HepG2 (cell line): ENCODE data around the gene TPCN2. TPM values are rescaled to one million over a fixed set of nuclear protein-coding genes. Genes with fewer than 3 reads are reported as not detected.
A peak's percentile ranks its signal among the peaks of the same experiment; 100 is the strongest.

Source experiments
- DPF2 ChIP-seq: sonication (generic); formaldehyde crosslinking; IDR thresholded peaks from 2 replicates; pipeline ENCODE4 v1.4.0; 2020; ENCODE audit warnings: mild to moderate bottlenecking, low read depth, missing genetic modification reagents, borderline replicate concordance
- ETS1 ChIP-seq: sonication (generic); formaldehyde crosslinking; IDR thresholded peaks from 2 replicates; pipeline ENCODE4 v1.4.0; 2020; ENCODE audit warnings: missing genetic modification reagents
- GABPA ChIP-seq, 2 experiments: IDR thresholded peaks; 2 replicates each; pipeline ENCODE4 v1.6.1; 2011 to 2016; ENCODE audit warnings: low read depth in 2 of 2, low read length in 1 of 2, missing biosample characterization in 1 of 2, missing genetic modification characterization in 1 of 2
- HNRNPH1 ChIP-seq: fragments of 200-400 bp; formaldehyde crosslinking; optimal IDR thresholded peaks from 2 replicates; pipeline ENCODE3; 2017; ENCODE audit warnings: mild to moderate bottlenecking, low read depth, low read length
- KDM5A ChIP-seq: fragments of 200-600 bp; sonication (generic); IDR thresholded peaks from 2 replicates; pipeline ENCODE4 v1.7.0; 2018; ENCODE audit warnings: antibody characterized with exemption, mild to moderate bottlenecking, low read length, borderline replicate concordance
- NR2F6 ChIP-seq, 2 experiments: IDR thresholded peaks; 2 replicates each; pipeline ENCODE4 v1.6.1; 2016; ENCODE audit warnings: antibody characterized with exemption in 1 of 2, mild to moderate bottlenecking in 1 of 2
- NRL ChIP-seq: sonication (generic); formaldehyde crosslinking; IDR thresholded peaks from 2 replicates; pipeline ENCODE4 v1.5.0; 2020; ENCODE audit warnings: missing genetic modification reagents, mild to moderate bottlenecking, moderate library complexity, borderline replicate concordance
- RARA ChIP-seq: IDR thresholded peaks from 2 replicates; pipeline ENCODE4 v1.6.1; 2016; ENCODE audit warnings: missing genetic modification reagents, missing compliant biosample characterization
- SALL2 ChIP-seq: sonication (generic); formaldehyde crosslinking; IDR thresholded peaks from 2 replicates; pipeline ENCODE4 v1.8.1; 2023; ENCODE audit warnings: mild to moderate bottlenecking, missing genetic modification reagents, inconsistent platforms
- SKIL ChIP-seq: sonication (generic); formaldehyde crosslinking; IDR thresholded peaks from 2 replicates; pipeline ENCODE4 v1.8.0; 2022; ENCODE audit warnings: missing genetic modification reagents, mild to moderate bottlenecking, moderate library complexity, borderline replicate concordance
- SOX6 ChIP-seq, 2 experiments: fragments of 450-650 bp in 1 of 2; sonication (generic) in 1 of 2; formaldehyde crosslinking in 1 of 2; IDR thresholded peaks; 2 replicates each; pipeline versions ENCODE4 v1.4.0 to v1.6.1; 2017 to 2020; ENCODE audit warnings: antibody characterized with exemption in 1 of 2, mild to moderate bottlenecking in 1 of 2, missing genetic modification reagents in 1 of 2
- TFE3 ChIP-seq: IDR thresholded peaks from 2 replicates; pipeline ENCODE4 v1.6.1; 2016
- THAP9 ChIP-seq: sonication (generic); formaldehyde crosslinking; IDR thresholded peaks from 2 replicates; pipeline ENCODE4; 2020; ENCODE audit warnings: missing genetic modification reagents, mild to moderate bottlenecking, borderline replicate concordance
- WIZ ChIP-seq: sonication (generic); formaldehyde crosslinking; IDR thresholded peaks from 2 replicates; pipeline ENCODE4 v1.5.1; 2020; ENCODE audit warnings: mild to moderate bottlenecking, missing genetic modification reagents
- ZFP91 ChIP-seq: sonication (generic); formaldehyde crosslinking; IDR thresholded peaks from 2 replicates; pipeline ENCODE4 v1.9.0; 2022; ENCODE audit warnings: missing genetic modification reagents, mild to moderate bottlenecking, borderline replicate concordance
- ZNF292 ChIP-seq: sonication (generic); formaldehyde crosslinking; IDR thresholded peaks from 2 replicates; pipeline ENCODE4 v1.8.1; 2022; ENCODE audit warnings: mild to moderate bottlenecking, low read depth, missing genetic modification reagents, borderline replicate concordance
- ZNF331 ChIP-seq: sonication (generic); formaldehyde crosslinking; IDR thresholded peaks from 2 replicates; pipeline ENCODE4 v1.4.0; 2020; ENCODE audit warnings: missing genetic modification reagents
- ZNF382 ChIP-seq: sonication (generic); formaldehyde crosslinking; IDR thresholded peaks from 2 replicates; pipeline ENCODE4 v1.5.0; 2020; ENCODE audit warnings: missing genetic modification reagents, mild to moderate bottlenecking, borderline replicate concordance
- ZNF772 ChIP-seq: sonication (generic); formaldehyde crosslinking; IDR thresholded peaks from 2 replicates; pipeline ENCODE4 v1.5.0; 2020; ENCODE audit warnings: mild to moderate bottlenecking, missing genetic modification reagents
- polyA plus RNA-seq, 8 experiments: library from polyadenylated mRNA; depleted of rRNA in 3 of 8; stranded (reverse) in 7 of 8; unstranded in 1 of 8; fragments of >200 nt; fragmentation: Illumina TruSeq in 4 of 8; extraction: Trizol in 4 of 8; gene quantifications; 2 replicates each; pipeline versions ENCODE4 v1.2.1 to v1.2.3, GENCODE V29; 2011 to 2016; ENCODE audit warnings: low read depth in 4 of 8, missing spikeins in 1 of 8, mixed read lengths in 1 of 8; ENCODE audit not compliant: insufficient read depth in 1 of 8
- total RNA-seq, 5 experiments: library from RNA; depleted of rRNA; stranded (reverse); fragments of >200 nt; fragmentation: Illumina TruSeq; extraction: Trizol; gene quantifications; 2 replicates each; pipeline ENCODE4 v1.2.3, GENCODE V29; 2016; ENCODE audit warnings: low read depth in 1 of 5

The TPCN2 gene
- total and polyA plus RNA-seq, 2 of the 13 experiments (the other 11 are each of a cell fraction or from before 2014, with no cell fraction given) = 5.6 to 5.9 TPM

GRCh38 chr11:69007975-69008381 lies 40.8 kb upstream of the TPCN2 start (continued):
- TF ChIP-seq SKIL (CRISPR knock-in tag) = no peak
- no peak for TF ChIP-seq ZNF382 (CRISPR knock-in tag)
- TF ChIP-seq RARA (CRISPR knock-in tag) = 0 out of 2 replicates have a peak, but pooled peaks have one; percentile 11
- TF ChIP-seq ZNF331 (CRISPR knock-in tag) = no peak
- no peak for TF ChIP-seq HNRNPH1
- TF ChIP-seq ZNF292 (CRISPR knock-in tag) = peak; percentile 42; the same call in 1 of the 2 replicates
- TF ChIP-seq THAP9 (CRISPR knock-in tag) = peak; percentile 7; the same call in 1 of the 2 replicates
- TF ChIP-seq DPF2 (CRISPR knock-in tag) = peak; percentile 25; the same call in 1 of the 2 replicates
- no peak for TF ChIP-seq ETS1 (CRISPR knock-in tag)
- TF ChIP-seq ZNF772 = peak; percentile 45; the same call in 1 of the 2 replicates
- no peak for TF ChIP-seq NR2F6 (IDR thresholded peaks at IDR 0.05)
- 0 out of 2 replicates have a peak, but pooled peaks have one; percentile 10 for TF ChIP-seq NR2F6 (CRISPR knock-in tag; IDR thresholded peaks at IDR 0.05)
- TF ChIP-seq GABPA (IDR thresholded peaks at IDR 0.05; ENCODE audit: low read depth, low read length) = no peak
- 0 out of 2 replicates have a peak, but pooled peaks have one; percentile 10 for TF ChIP-seq GABPA (CRISPR knock-in tag; IDR thresholded peaks at IDR 0.05; ENCODE audit: low read depth)
- no peak for TF ChIP-seq TFE3 (CRISPR knock-in tag)
- TF ChIP-seq ZFP91 (CRISPR knock-in tag) = no peak
- TF ChIP-seq SALL2 = no peak
- no peak for TF ChIP-seq NRL (CRISPR knock-in tag)
- 0 out of 2 replicates have a peak, but pooled peaks have one; percentile 27 for TF ChIP-seq WIZ
- TF ChIP-seq KDM5A = no peak
- no peak for TF ChIP-seq SOX6 (IDR thresholded peaks at IDR 0.05)
- 0 out of 2 replicates have a peak, but pooled peaks have one; percentile 15 for TF ChIP-seq SOX6 (CRISPR knock-in tag; IDR thresholded peaks at IDR 0.05)
